Osteocyte (in vitro differentiated cells): Measurements from ENCODE around the gene CCSER1. TPM values are rescaled to one million over a fixed set of nuclear protein-coding genes. Genes with fewer than 3 reads are reported as not detected.

Experiments
- DNase-seq: peaks from one replicate; pipeline ENCODE4 v3.0.0; 2021; ENCODE audit warnings: mixed read lengths; ENCODE audit not compliant: unreplicated experiment; ENCODE audit errors: extremely low spot score
- H3K27ac Mint-ChIP-seq: one replicate; pipeline ENCODE4 v1.8.0; 2021; ENCODE audit warnings: mild to moderate bottlenecking, mixed read lengths; ENCODE audit not compliant: unreplicated experiment
- H3K27me3 Mint-ChIP-seq: one replicate; pipeline ENCODE4 v1.8.0; 2021; ENCODE audit warnings: mixed read lengths; ENCODE audit not compliant: unreplicated experiment
- H3K36me3 Mint-ChIP-seq: one replicate; pipeline ENCODE4 v1.8.0; 2021; ENCODE audit warnings: mixed read lengths; ENCODE audit not compliant: unreplicated experiment
- H3K4me1 Mint-ChIP-seq: one replicate; pipeline ENCODE4 v1.8.0; 2021; ENCODE audit warnings: mixed read lengths; ENCODE audit not compliant: unreplicated experiment
- H3K4me3 Mint-ChIP-seq: one replicate; pipeline ENCODE4 v1.8.0; 2021; ENCODE audit warnings: mild to moderate bottlenecking, moderate library complexity, mixed read lengths; ENCODE audit not compliant: unreplicated experiment
- H3K9me3 Mint-ChIP-seq: one replicate; pipeline ENCODE4 v1.8.0; 2021; ENCODE audit warnings: mixed read lengths; ENCODE audit not compliant: unreplicated experiment
- CTCF ChIP-seq: fragments of 200-600 bp; sonication (generic); IDR thresholded peaks from 2 replicates; pipeline ENCODE4 v1.5.0; 2021; ENCODE audit warnings: antibody characterized with exemption, mild to moderate bottlenecking, moderate library complexity
- total RNA-seq: library from RNA; stranded (reverse); gene quantifications from 2 replicates; pipeline ENCODE4 v1.2.1, GENCODE V29; 2021

Gene CCSER1
- total RNA-seq, 1 donor from 2014 or later, result not detected

GRCh38 chr4:90597927-90598326, 470.7 kb downstream of the CCSER1 start:
- DNase-seq, result no peak
- H3K27me3 Mint-ChIP-seq, result peaks cover 2% of the 10 kb centered on the region
- H3K4me3 Mint-ChIP-seq, result no peak overlapping the region
- H3K4me1 Mint-ChIP-seq, result no peaks in the 10 kb centered on the region
- no peak for TF ChIP-seq CTCF
- H3K27ac Mint-ChIP-seq, result no peak overlapping the region
- no peaks in the 10 kb centered on the region for H3K9me3 Mint-ChIP-seq
- H3K36me3 Mint-ChIP-seq, result no peaks in the 10 kb centered on the region

- no peak overlapping the region for H3K4me3 Mint-ChIP-seq
- H3K27ac Mint-ChIP-seq, result no peak overlapping the region
- H3K9me3 Mint-ChIP-seq, result no peaks in the 10 kb centered on the region
- H3K27me3 Mint-ChIP-seq, result peaks cover 2% of the 10 kb centered on the region
- no peaks in the 10 kb centered on the region for H3K4me1 Mint-ChIP-seq
- TF ChIP-seq CTCF, result no peak
- DNase-seq, result no peak
- no peaks in the 10 kb centered on the region for H3K36me3 Mint-ChIP-seq
Measured at GRCh38 chr4:90598741-90599140, 471.5 kb downstream of the CCSER1 start.

- Mint-ChIP-seq H3K9me3 (no peaks in the 10 kb centered on the region), H3K27ac (no peak overlapping the region), H3K4me3 (no peak overlapping the region), H3K4me1 (no peaks in the 10 kb centered on the region), H3K27me3 (peaks cover 2% of the 10 kb centered on the region), H3K36me3 (no peaks in the 10 kb centered on the region)
- DNase-seq, result no peak
- no peak for TF ChIP-seq CTCF
Measured at GRCh38 chr4:90602726-90603125, 475.5 kb downstream of the CCSER1 start.

GRCh38 chr4:90603540-90603939, 476.3 kb downstream of the CCSER1 start:
- Mint-ChIP-seq H3K4me1 (no peaks in the 10 kb centered on the region), H3K36me3 (no peaks in the 10 kb centered on the region), H3K27ac (no peak overlapping the region), H3K9me3 (no peaks in the 10 kb centered on the region), H3K27me3 (peaks cover 2% of the 10 kb centered on the region), H3K4me3 (no peak overlapping the region)
- no peak for DNase-seq
- TF ChIP-seq CTCF, result no peak

GRCh38 chr4:90606781-90607180, 479.6 kb downstream of the CCSER1 start:
- no peaks in the 10 kb centered on the region for H3K36me3 Mint-ChIP-seq
- no peak overlapping the region for H3K4me3 Mint-ChIP-seq
- H3K27ac Mint-ChIP-seq, result no peak overlapping the region
- DNase-seq, result no peak
- H3K4me1 Mint-ChIP-seq, result no peaks in the 10 kb centered on the region
- no peaks in the 10 kb centered on the region for H3K27me3 Mint-ChIP-seq
- no peaks in the 10 kb centered on the region for H3K9me3 Mint-ChIP-seq
- no peak for TF ChIP-seq CTCF
